Measurements from ENCODE around the gene SGK2. TPM values are rescaled to one million over a fixed set of nuclear protein-coding genes. Genes with fewer than 3 reads are reported as not detected.

Gene SGK2
- total and polyA plus RNA-seq, 2 of the 13 experiments (the other 11 are each of a cell fraction or from before 2014, with no cell fraction given), result 6.2 to 29.4 TPM

DNA sequence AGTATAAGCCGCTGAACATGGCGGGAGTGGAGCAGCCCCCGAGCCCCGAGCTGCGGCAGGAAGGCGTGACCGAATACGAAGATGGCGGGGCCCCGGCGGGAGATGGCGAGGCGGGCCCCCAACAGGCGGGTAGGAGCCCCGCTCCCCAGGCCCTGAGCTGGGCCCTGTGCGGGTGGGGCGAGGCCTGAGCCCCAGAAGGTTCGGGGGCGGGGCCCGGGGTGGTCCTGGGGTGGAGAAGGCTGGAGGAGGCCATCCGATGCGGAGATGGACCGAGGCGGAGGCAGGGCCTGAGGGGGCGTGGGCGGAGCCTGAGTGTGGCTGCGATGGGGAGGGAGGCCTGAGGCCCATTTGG is 44.2 kb upstream of the SGK2 start (continued):
- TF ChIP-seq, protein P1, sequence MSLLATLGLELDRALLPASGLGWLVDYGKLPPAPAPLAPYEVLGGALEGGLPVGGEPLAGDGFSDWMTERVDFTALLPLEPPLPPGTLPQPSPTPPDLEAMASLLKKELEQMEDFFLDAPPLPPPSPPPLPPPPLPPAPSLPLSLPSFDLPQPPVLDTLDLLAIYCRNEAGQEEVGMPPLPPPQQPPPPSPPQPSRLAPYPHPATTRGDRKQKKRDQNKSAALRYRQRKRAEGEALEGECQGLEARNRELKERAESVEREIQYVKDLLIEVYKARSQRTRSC (CRISPR knock-in tag; IDR thresholded peaks at IDR 0.05; ENCODE audit: low read depth), result peak; percentile 23; the same call in 1 of the 2 replicates
- TF ChIP-seq RFXAP (CRISPR knock-in tag; IDR thresholded peaks at IDR 0.05; ENCODE audit: borderline replicate concordance), result peak; percentile 65; the same call in 1 of the 2 replicates
- 0 out of 2 replicates have a peak, but pooled peaks have one; percentile 20 for TF ChIP-seq NCOA1 (CRISPR knock-in tag; IDR thresholded peaks at IDR 0.05)
- peak; percentile 5; the same call in 1 of the 2 replicates for TF ChIP-seq ZNF782 (CRISPR knock-in tag; IDR thresholded peaks at IDR 0.05; ENCODE audit: borderline replicate concordance)
- TF ChIP-seq, protein P2, sequence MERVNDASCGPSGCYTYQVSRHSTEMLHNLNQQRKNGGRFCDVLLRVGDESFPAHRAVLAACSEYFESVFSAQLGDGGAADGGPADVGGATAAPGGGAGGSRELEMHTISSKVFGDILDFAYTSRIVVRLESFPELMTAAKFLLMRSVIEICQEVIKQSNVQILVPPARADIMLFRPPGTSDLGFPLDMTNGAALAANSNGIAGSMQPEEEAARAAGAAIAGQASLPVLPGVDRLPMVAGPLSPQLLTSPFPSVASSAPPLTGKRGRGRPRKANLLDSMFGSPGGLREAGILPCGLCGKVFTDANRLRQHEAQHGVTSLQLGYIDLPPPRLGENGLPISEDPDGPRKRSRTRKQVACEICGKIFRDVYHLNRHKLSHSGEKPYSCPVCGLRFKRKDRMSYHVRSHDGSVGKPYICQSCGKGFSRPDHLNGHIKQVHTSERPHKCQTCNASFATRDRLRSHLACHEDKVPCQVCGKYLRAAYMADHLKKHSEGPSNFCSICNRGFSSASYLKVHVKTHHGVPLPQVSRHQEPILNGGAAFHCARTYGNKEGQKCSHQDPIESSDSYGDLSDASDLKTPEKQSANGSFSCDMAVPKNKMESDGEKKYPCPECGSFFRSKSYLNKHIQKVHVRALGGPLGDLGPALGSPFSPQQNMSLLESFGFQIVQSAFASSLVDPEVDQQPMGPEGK (CRISPR knock-in tag; IDR thresholded peaks at IDR 0.05), result peak; percentile 26; the same call in 1 of the 2 replicates
- no peak for TF ChIP-seq PLSCR1 (CRISPR knock-in tag; IDR thresholded peaks at IDR 0.05; ENCODE audit: borderline replicate concordance)
- peak; percentile 55; the same call in 1 of the 2 replicates for TF ChIP-seq HDAC1 (CRISPR knock-in tag; IDR thresholded peaks at IDR 0.05)
- no peak; the same call in 1 of the 2 replicates for TF ChIP-seq FOXA3 (CRISPR knock-in tag; IDR thresholded peaks at IDR 0.05)
- TF ChIP-seq, protein P3, sequence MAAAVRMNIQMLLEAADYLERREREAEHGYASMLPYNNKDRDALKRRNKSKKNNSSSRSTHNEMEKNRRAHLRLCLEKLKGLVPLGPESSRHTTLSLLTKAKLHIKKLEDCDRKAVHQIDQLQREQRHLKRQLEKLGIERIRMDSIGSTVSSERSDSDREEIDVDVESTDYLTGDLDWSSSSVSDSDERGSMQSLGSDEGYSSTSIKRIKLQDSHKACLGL (CRISPR knock-in tag; IDR thresholded peaks at IDR 0.05), result 0 out of 2 replicates have a peak, but pooled peaks have one; percentile 54
- TF ChIP-seq HNRNPLL (IDR thresholded peaks at IDR 0.05; ENCODE audit: low read depth, low read length, poor library complexity, severe bottlenecking), result no peak
- TF ChIP-seq, protein P4, sequence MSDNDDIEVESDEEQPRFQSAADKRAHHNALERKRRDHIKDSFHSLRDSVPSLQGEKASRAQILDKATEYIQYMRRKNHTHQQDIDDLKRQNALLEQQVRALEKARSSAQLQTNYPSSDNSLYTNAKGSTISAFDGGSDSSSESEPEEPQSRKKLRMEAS (IDR thresholded peaks at IDR 0.05), result peak; percentile 39; the same call in 1 of the 2 replicates
- no peak for TF ChIP-seq TOPORS (CRISPR knock-in tag; IDR thresholded peaks at IDR 0.05)
- TF ChIP-seq SRSF1 (optimal IDR thresholded peaks at IDR 0.05; ENCODE audit: low read depth, low read length), result peak; percentile 40
- TF ChIP-seq SPEN (CRISPR knock-in tag; IDR thresholded peaks at IDR 0.05; ENCODE audit: low read depth), result peak; percentile 32; the same call in 1 of the 2 replicates
- no peak for TF ChIP-seq ZNF562 (CRISPR knock-in tag; IDR thresholded peaks at IDR 0.05; ENCODE audit: borderline replicate concordance)
- peak; percentile 51; the same call in 1 of the 2 replicates for TF ChIP-seq ZFY (CRISPR knock-in tag; IDR thresholded peaks at IDR 0.05)
- 0 out of 2 replicates have a peak, but pooled peaks have one; percentile 31 for TF ChIP-seq NR1H2 (CRISPR knock-in tag; IDR thresholded peaks at IDR 0.05; ENCODE audit: borderline replicate concordance, low read depth)
- no peak for TF ChIP-seq SCMH1 (CRISPR knock-in tag; IDR thresholded peaks at IDR 0.05; ENCODE audit: borderline replicate concordance)
- TF ChIP-seq NRL (CRISPR knock-in tag; IDR thresholded peaks at IDR 0.05; ENCODE audit: borderline replicate concordance), result peak; percentile 94
- peak; percentile 20; the same call in 1 of the 2 replicates for TF ChIP-seq MTERF4 (CRISPR knock-in tag; IDR thresholded peaks at IDR 0.05)
- TF ChIP-seq, protein P5, sequence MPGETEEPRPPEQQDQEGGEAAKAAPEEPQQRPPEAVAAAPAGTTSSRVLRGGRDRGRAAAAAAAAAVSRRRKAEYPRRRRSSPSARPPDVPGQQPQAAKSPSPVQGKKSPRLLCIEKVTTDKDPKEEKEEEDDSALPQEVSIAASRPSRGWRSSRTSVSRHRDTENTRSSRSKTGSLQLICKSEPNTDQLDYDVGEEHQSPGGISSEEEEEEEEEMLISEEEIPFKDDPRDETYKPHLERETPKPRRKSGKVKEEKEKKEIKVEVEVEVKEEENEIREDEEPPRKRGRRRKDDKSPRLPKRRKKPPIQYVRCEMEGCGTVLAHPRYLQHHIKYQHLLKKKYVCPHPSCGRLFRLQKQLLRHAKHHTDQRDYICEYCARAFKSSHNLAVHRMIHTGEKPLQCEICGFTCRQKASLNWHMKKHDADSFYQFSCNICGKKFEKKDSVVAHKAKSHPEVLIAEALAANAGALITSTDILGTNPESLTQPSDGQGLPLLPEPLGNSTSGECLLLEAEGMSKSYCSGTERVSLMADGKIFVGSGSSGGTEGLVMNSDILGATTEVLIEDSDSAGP (CRISPR knock-in tag; IDR thresholded peaks at IDR 0.05; ENCODE audit: borderline replicate concordance), result peak; percentile 18; the same call in 1 of the 2 replicates
- TF ChIP-seq KDM2A (CRISPR knock-in tag; IDR thresholded peaks at IDR 0.05; ENCODE audit: borderline replicate concordance, low read depth), result peak; percentile 50; the same call in 1 of the 2 replicates
- TF ChIP-seq RBFOX2 (IDR thresholded peaks at IDR 0.05; ENCODE audit: low read depth, low read length), result peak; percentile 37; the same call in 1 of the 2 replicates

All from HepG2 (cell line).